Left hindlimb (tissue), 1 donor: ENCODE data around the gene SPTLC2.

Source experiments
- DNase-seq: peaks from one replicate; pipeline ENCODE4 v3.0.0-alpha.2; 2018

The SPTLC2 gene

GRCh38 chr14:77498984-77499527, 117.4 kb downstream of the SPTLC2 start:
- DNase-seq: no peak

- DNase-seq: peak; percentile 51
Observed at GRCh38 chr14:77498120-77498979, 118.1 kb downstream of the SPTLC2 start, which contains the start of gene ISM2. Gene ISM2, minus strand, starts transcription at chr14:77498816. Its CDS starts 23 bp downstream, at chr14:77498793.

GRCh38 chr14:77495334-77495733, 121.1 kb downstream of the SPTLC2 start:
- DNase-seq: no peak

GRCh38 chr14:77491056-77491455, 125.4 kb downstream of the SPTLC2 start:
- no peak for DNase-seq

GRCh38 chr14:77490347-77490986, 126.0 kb downstream of the SPTLC2 start:
- DNase-seq: no peak

GRCh38 chr14:77489041-77489440, 127.4 kb downstream of the SPTLC2 start:
- DNase-seq: no peak

GRCh38 chr14:77488558-77488957, 127.9 kb downstream of the SPTLC2 start:
- no peak for DNase-seq

- no peak for DNase-seq
Observed at GRCh38 chr14:77485901-77486678, 130.3 kb downstream of the SPTLC2 start.

GRCh38 chr14:77485256-77485655, 131.2 kb downstream of the SPTLC2 start:
- no peak for DNase-seq

- DNase-seq: no peak
Observed at GRCh38 chr14:77482422-77482821, 134.0 kb downstream of the SPTLC2 start.

GRCh38 chr14:77478796-77479195, 137.6 kb downstream of the SPTLC2 start:
- no peak for DNase-seq

- no peak for DNase-seq
Observed at GRCh38 chr14:77478029-77478428, 138.4 kb downstream of the SPTLC2 start.

GRCh38 chr14:77475432-77476115, 140.9 kb downstream of the SPTLC2 start:
- DNase-seq: no peak

- no peak for DNase-seq
Observed at GRCh38 chr14:77474479-77475177, 141.8 kb downstream of the SPTLC2 start.

- no peak for DNase-seq
Observed at GRCh38 chr14:77473921-77474320, 142.5 kb downstream of the SPTLC2 start.

GRCh38 chr14:77470224-77470870, 146.1 kb downstream of the SPTLC2 start:
- no peak for DNase-seq

GRCh38 chr14:77469539-77469938, 146.9 kb downstream of the SPTLC2 start:
- no peak for DNase-seq

GRCh38 chr14:77469067-77469505, 147.4 kb downstream of the SPTLC2 start:
- no peak for DNase-seq

- no peak for DNase-seq
Observed at GRCh38 chr14:77467801-77468200, 148.6 kb downstream of the SPTLC2 start.

GRCh38 chr14:77459072-77459723, 157.2 kb downstream of the SPTLC2 start:
- DNase-seq: peak; percentile 45
